HG03469 (cell line): ENCODE measurements around the gene FAM53B.

Experiments used
- ATAC-seq: cut with Tn5 transposase; IDR thresholded peaks from one replicate; pipeline ENCODE4 v1.9.1; 2021; ENCODE audit warnings: mild to moderate bottlenecking, moderate library complexity, moderate number of reproducible peaks; ENCODE audit not compliant: unreplicated experiment

FAM53B gene

GRCh38 chr10:124742413-124743190, 1.6 kb downstream of the FAM53B start:
- no peak for ATAC-seq

- no peak for ATAC-seq
These were observed 2.2 kb downstream of the FAM53B start for GRCh38 chr10:124741922-124742412.

- ATAC-seq: peak; percentile 27
These were observed 2.8 kb downstream of the FAM53B start for GRCh38 chr10:124741281-124741921.

- peak; percentile 11 for ATAC-seq
These were observed 3.6 kb downstream of the FAM53B start for GRCh38 chr10:124740369-124741280.

GRCh38 chr10:124739986-124740368, 4.2 kb downstream of the FAM53B start:
- ATAC-seq: no peak

- ATAC-seq: no peak
These were observed 4.9 kb downstream of the FAM53B start for GRCh38 chr10:124739119-124739921.

- ATAC-seq: no peak
These were observed 5.7 kb downstream of the FAM53B start for GRCh38 chr10:124738441-124738840.

- ATAC-seq: no peak
These were observed 6.5 kb downstream of the FAM53B start for GRCh38 chr10:124737708-124738107.

GRCh38 chr10:124737221-124737620, 7.0 kb downstream of the FAM53B start:
- no peak for ATAC-seq

- ATAC-seq: no peak
These were observed 7.6 kb downstream of the FAM53B start for GRCh38 chr10:124736491-124737136.

GRCh38 chr10:124735491-124736286, 8.5 kb downstream of the FAM53B start:
- ATAC-seq: no peak

- no peak for ATAC-seq
These were observed 9.6 kb downstream of the FAM53B start for GRCh38 chr10:124734311-124735166.

GRCh38 chr10:124733571-124734245, 10.5 kb downstream of the FAM53B start:
- ATAC-seq: no peak

GRCh38 chr10:124732931-124733570, 11.1 kb downstream of the FAM53B start:
- ATAC-seq: no peak

GRCh38 chr10:124731551-124731950, 12.6 kb downstream of the FAM53B start:
- no peak for ATAC-seq

GRCh38 chr10:124730790-124731189, 13.4 kb downstream of the FAM53B start:
- ATAC-seq: no peak
